Adrenal gland (tissue), 5 donors: ENCODE measurements around the gene PTPRD.

ENCODE experiments used
- POLR2A ChIP-seq, 2 donors: fragments of 450-650 bp; IDR thresholded peaks; one replicate each; pipeline ENCODE4 v1.6.1; 2017; ENCODE audit warnings: antibody characterized with exemption in 2 of 2, mild to moderate bottlenecking in 2 of 2, moderate library complexity in 1 of 2
- TF ChIP-seq, protein P1 (sequence below), 6 experiments: fragments of 450-650 bp in 4 of 6; fragments of 200-600 bp in 2 of 6; sonication (generic) in 1 of 6; IDR thresholded peaks; 1 replicate in 5 of 6; 2 replicates in 1 of 6; pipeline versions ENCODE4 v1.5.1 to v1.8.0; 2016 to 2021; ENCODE audit warnings: antibody characterized with exemption in 6 of 6, mild to moderate bottlenecking in 2 of 6, moderate library complexity in 1 of 6
- donor health status: DM: no; HTN: no; CAD: no.

DNA sequence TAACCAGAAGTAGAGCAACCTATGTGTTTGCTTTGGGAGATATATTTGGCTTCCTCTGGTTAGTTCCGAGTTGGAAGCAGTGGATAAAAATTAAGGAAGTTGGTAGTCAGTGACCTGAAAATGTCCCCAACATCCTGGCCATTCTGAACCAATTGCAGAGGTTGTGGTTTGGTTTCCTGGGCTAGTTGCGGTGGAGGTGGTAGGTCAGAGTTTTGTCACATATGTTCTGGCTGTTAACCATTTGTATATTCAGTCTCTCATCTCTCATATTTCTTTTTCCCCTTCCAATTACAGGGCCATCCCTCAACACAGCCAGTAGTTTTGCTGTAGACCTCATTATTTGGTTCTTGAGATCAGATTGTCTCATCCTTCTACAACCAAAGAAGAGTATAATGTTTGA is 1026.9 kb downstream of the PTPRD start:
- TF ChIP-seq, protein P1, sequence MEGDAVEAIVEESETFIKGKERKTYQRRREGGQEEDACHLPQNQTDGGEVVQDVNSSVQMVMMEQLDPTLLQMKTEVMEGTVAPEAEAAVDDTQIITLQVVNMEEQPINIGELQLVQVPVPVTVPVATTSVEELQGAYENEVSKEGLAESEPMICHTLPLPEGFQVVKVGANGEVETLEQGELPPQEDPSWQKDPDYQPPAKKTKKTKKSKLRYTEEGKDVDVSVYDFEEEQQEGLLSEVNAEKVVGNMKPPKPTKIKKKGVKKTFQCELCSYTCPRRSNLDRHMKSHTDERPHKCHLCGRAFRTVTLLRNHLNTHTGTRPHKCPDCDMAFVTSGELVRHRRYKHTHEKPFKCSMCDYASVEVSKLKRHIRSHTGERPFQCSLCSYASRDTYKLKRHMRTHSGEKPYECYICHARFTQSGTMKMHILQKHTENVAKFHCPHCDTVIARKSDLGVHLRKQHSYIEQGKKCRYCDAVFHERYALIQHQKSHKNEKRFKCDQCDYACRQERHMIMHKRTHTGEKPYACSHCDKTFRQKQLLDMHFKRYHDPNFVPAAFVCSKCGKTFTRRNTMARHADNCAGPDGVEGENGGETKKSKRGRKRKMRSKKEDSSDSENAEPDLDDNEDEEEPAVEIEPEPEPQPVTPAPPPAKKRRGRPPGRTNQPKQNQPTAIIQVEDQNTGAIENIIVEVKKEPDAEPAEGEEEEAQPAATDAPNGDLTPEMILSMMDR (IDR thresholded peaks at IDR 0.05): no peak
- TF ChIP-seq POLR2A (IDR thresholded peaks at IDR 0.05): no peak
